Omental fat pad (tissue), 4 donors: Measurements from ENCODE around the gene CAMK2B. TPM values are rescaled to one million over a fixed set of nuclear protein-coding genes. Genes with fewer than 3 reads are reported as not detected.

Source experiments
- ATAC-seq: fragments of 150-250 bp; one replicate; pipeline ENCODE4 v1.9.1; 2016; ENCODE audit warnings: mild to moderate bottlenecking, moderate library complexity; ENCODE audit not compliant: low FRiP score
- DNase-seq: peaks from one replicate; pipeline ENCODE4 v3.0.0-alpha.2; 2019; ENCODE audit warnings: low spot score
- total RNA-seq, 4 donors: library from RNA; depleted of rRNA; stranded (reverse); fragments of >200 nt; gene quantifications; one replicate each; pipeline ENCODE4 v1.1.0, GENCODE V29; 2016
- TF ChIP-seq, protein P1 (sequence below), 3 donors: fragments of 450-650 bp; IDR thresholded peaks; one replicate each; pipeline ENCODE4 v1.5.1; 2016 to 2017; ENCODE audit warnings: antibody characterized with exemption in 3 of 3, mild to moderate bottlenecking in 3 of 3, moderate library complexity in 2 of 3

CAMK2B gene
- total RNA-seq, 4 donors from 2014 or later = 0.48 TPM; not detected in 3

GRCh38 chr7:44193011-44193802 lies 132.2 kb downstream of the CAMK2B start:
- TF ChIP-seq, protein P1, sequence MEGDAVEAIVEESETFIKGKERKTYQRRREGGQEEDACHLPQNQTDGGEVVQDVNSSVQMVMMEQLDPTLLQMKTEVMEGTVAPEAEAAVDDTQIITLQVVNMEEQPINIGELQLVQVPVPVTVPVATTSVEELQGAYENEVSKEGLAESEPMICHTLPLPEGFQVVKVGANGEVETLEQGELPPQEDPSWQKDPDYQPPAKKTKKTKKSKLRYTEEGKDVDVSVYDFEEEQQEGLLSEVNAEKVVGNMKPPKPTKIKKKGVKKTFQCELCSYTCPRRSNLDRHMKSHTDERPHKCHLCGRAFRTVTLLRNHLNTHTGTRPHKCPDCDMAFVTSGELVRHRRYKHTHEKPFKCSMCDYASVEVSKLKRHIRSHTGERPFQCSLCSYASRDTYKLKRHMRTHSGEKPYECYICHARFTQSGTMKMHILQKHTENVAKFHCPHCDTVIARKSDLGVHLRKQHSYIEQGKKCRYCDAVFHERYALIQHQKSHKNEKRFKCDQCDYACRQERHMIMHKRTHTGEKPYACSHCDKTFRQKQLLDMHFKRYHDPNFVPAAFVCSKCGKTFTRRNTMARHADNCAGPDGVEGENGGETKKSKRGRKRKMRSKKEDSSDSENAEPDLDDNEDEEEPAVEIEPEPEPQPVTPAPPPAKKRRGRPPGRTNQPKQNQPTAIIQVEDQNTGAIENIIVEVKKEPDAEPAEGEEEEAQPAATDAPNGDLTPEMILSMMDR (IDR thresholded peaks at IDR 0.05) = no peak
- DNase-seq (no peak), ATAC-seq (no peak)

DNA sequence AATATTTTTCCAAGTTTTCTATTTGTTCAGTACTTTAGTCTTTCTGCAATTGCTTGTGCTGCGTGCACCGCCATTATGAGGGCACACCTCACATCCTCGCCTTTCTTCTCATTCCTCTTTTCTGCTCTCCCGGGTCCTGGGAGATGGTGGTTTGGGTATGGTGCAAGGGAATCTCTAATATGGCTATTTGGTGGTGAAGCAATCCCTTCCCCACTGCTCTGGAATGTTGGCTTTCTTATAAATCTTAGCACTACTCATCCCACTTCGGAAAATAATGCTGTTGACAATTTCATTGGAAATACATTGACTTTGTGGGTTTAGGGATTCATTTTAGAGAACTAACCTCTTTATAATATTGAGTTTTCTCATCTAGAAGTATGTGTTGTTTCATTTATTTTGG lies 134.2 kb downstream of the CAMK2B start:
- TF ChIP-seq, protein P1 (IDR thresholded peaks at IDR 0.05) = no peak
- no peak for DNase-seq
- ATAC-seq = no peak

DNA sequence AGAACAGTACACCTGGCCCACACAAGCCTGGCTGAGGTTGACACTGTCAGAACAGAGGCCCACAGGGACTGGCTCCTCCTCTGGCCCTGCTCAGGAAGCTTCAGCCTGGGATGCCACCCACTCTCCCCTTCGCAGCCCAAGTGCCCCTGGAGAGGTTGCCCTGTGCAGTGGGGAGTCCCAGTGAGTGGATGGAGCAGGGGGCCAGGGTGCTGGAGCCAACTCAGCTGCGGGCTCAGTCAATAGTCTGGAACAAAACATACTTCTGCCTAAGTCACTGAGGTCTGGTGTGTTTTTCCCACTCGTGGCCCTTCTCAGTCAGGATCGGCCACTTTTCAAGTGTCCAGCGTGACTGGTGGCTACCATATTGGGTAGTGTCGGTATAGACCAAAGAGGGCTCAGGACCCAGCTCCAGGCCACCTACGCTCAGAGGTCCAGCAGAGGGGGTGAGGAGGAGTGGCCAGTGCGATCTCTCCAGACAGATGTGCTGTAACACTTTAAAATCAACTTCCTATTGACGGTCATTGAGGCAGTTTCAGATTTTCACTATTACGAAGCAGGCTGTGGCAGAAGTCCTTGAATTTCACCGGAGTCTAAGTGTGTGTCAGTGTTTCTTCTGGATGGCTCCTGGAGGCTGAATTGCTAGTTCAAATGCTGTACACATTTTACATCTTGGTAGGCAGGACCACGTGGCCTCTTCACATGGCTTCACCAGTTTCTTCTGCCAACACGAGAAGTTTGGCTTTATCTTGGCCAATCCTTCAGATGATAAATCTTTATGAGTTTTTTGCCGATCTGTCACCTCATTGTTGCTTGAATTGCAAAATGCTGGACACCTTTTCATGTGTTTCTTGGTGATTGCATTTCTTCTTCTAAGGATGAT lies 135.2 kb downstream of the CAMK2B start:
- no peak for DNase-seq
- no peak for ATAC-seq
- TF ChIP-seq, protein P1 (IDR thresholded peaks at IDR 0.05) = no peak

GRCh38 chr7:44189286-44189992 lies 136.0 kb downstream of the CAMK2B start, which contains the start of gene GCK:
GCK (minus strand) TSS chr7:44189439; CDS start chr7:44188953, 486 bp downstream.
- TF ChIP-seq, protein P1 (IDR thresholded peaks at IDR 0.05) = no peak
- ATAC-seq (no peak), DNase-seq (no peak)

DNA sequence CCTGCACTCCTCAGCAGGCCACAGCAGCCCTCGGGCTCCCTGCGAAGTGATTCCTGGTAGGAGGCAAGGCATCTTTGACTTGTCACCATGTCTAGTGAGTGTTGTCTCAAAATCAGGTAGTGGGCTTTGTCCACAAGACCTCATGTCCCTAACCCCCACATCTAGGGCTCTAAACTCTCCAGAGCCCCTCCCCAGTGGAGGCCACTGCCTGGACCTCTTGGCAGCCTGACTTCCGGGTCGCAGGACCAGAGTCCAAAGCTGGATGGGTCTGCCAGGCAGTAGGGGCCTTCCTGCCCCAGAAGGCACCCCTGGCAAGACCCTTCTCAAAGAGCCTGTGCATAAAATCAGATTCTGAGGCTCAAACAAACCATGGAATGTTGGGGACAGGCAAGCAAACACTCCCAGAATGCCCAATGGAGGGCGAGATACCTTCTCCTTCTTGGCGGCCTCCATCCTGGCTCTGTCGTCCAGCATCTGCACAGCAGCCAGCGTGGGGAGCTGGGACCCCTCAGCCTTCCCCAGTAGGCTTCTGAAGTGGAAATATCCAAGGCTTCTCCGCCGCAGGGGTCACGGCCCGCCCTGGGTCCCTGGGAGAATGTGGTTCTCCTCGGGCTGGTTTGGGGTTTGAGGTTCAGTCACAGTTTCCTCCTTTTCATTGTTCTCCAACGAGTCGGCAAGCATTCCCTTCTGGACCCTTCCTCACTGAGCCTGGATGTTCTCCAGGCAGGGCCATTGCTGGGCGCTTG lies 136.7 kb downstream of the CAMK2B start:
- TF ChIP-seq, protein P1 (IDR thresholded peaks at IDR 0.05) = no peak
- ATAC-seq (no peak), DNase-seq (no peak)
